ENCODE measurements around the gene JCHAIN.

DNA sequence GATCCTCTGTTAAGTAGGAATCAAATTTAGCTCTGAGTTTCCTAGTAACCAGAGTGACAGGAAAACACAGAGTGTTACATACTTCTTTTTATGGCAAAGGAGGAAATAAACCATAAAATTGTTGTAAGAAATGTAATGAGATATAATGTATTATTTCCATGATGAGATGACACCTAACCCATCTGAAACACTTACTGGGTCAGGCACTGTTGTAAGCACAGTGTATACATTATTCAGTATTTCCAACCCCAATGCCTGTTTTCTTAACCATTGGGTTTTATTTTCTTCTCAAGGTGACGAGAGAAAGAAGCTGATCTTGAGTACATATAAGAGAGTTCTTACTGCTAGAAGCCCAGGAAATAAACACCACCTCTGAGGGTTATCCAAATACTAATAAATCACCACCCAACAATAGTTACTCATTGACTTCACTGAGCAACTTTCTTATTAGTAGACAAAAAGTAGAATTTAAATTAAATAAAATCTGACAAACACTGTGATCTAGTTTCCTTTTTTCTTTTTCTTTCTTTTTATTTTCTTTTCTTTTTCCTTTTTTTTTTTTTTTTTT, 42.0 kb downstream of the JCHAIN start:
- TF ChIP-seq ARNTL (CRISPR knock-in tag; IDR thresholded peaks at IDR 0.05; ENCODE audit: borderline replicate concordance, low read depth) (no peak), GLIS3 (CRISPR knock-in tag; IDR thresholded peaks at IDR 0.05) (no peak), RARB (CRISPR knock-in tag; IDR thresholded peaks at IDR 0.05) (no peak), ZNF8 (CRISPR knock-in tag; IDR thresholded peaks at IDR 0.05) (no peak), TOX (CRISPR knock-in tag; IDR thresholded peaks at IDR 0.05; ENCODE audit: borderline replicate concordance) (no peak), SNAI2 (CRISPR knock-in tag; IDR thresholded peaks at IDR 0.05) (no peak), ZNF565 (CRISPR knock-in tag; conservative IDR thresholded peaks at IDR 0.05; ENCODE audit: low read depth) (no peak), OSR1 (CRISPR knock-in tag; IDR thresholded peaks at IDR 0.05) (no peak), PPARA (CRISPR knock-in tag; IDR thresholded peaks at IDR 0.05; ENCODE audit: borderline replicate concordance) (no peak), TCF4 (CRISPR knock-in tag; IDR thresholded peaks at IDR 0.05; ENCODE audit: borderline replicate concordance) (no peak)
- TF ChIP-seq, protein P1, sequence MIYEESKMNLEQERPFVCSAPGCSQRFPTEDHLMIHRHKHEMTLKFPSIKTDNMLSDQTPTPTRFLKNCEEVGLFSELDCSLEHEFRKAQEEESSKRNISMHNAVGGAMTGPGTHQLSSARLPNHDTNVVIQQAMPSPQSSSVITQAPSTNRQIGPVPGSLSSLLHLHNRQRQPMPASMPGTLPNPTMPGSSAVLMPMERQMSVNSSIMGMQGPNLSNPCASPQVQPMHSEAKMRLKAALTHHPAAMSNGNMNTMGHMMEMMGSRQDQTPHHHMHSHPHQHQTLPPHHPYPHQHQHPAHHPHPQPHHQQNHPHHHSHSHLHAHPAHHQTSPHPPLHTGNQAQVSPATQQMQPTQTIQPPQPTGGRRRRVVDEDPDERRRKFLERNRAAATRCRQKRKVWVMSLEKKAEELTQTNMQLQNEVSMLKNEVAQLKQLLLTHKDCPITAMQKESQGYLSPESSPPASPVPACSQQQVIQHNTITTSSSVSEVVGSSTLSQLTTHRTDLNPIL (CRISPR knock-in tag; IDR thresholded peaks at IDR 0.05; ENCODE audit: low read depth), result no peak
- TF ChIP-seq, protein P2, sequence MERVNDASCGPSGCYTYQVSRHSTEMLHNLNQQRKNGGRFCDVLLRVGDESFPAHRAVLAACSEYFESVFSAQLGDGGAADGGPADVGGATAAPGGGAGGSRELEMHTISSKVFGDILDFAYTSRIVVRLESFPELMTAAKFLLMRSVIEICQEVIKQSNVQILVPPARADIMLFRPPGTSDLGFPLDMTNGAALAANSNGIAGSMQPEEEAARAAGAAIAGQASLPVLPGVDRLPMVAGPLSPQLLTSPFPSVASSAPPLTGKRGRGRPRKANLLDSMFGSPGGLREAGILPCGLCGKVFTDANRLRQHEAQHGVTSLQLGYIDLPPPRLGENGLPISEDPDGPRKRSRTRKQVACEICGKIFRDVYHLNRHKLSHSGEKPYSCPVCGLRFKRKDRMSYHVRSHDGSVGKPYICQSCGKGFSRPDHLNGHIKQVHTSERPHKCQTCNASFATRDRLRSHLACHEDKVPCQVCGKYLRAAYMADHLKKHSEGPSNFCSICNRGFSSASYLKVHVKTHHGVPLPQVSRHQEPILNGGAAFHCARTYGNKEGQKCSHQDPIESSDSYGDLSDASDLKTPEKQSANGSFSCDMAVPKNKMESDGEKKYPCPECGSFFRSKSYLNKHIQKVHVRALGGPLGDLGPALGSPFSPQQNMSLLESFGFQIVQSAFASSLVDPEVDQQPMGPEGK (CRISPR knock-in tag; IDR thresholded peaks at IDR 0.05; ENCODE audit: borderline replicate concordance), result no peak

Data from SK-N-SH treated with all-trans-retinoic acid at 6 μM for 48 hours (cell line).